DOHH2 (cell line): ENCODE measurements around the gene MIS12.

ENCODE experiments used
- EZH2phosphoT487 ChIP-seq: fragments of 200-600 bp; sonication (generic); IDR thresholded peaks from 2 replicates; pipeline ENCODE4 v1.6.1; 2017; ENCODE audit warnings: borderline replicate concordance, mild to moderate bottlenecking, antibody characterized with exemption, low read length, moderate library complexity, mixed read lengths
- TF ChIP-seq, protein P1 (sequence below): fragments of 200-600 bp; sonication (generic); IDR thresholded peaks from one replicate; pipeline ENCODE4 v1.5.1; 2014; ENCODE audit warnings: antibody characterized with exemption, mild to moderate bottlenecking, low read depth, low read length; ENCODE audit not compliant: poor library complexity, severe bottlenecking

DNA sequence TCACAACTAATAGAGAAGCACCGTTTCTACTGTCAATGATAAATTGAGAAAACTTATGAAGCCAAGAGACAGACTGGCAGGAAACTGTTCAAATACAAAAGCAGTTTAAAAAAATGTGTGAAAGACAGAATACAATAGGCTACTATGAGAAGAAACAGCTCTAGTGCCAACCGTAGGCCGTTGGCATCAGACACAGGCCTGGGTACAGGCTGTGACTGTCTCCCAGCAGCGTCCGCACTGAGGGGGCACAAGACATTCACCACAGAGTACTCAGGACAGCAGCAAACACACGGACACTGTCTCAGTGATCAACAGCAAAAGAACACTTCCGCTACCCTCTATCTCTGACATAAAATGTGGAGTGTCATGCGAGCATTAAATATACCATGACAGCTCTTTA lies 39.6 kb upstream of the MIS12 start:
- TF ChIP-seq, protein P1, sequence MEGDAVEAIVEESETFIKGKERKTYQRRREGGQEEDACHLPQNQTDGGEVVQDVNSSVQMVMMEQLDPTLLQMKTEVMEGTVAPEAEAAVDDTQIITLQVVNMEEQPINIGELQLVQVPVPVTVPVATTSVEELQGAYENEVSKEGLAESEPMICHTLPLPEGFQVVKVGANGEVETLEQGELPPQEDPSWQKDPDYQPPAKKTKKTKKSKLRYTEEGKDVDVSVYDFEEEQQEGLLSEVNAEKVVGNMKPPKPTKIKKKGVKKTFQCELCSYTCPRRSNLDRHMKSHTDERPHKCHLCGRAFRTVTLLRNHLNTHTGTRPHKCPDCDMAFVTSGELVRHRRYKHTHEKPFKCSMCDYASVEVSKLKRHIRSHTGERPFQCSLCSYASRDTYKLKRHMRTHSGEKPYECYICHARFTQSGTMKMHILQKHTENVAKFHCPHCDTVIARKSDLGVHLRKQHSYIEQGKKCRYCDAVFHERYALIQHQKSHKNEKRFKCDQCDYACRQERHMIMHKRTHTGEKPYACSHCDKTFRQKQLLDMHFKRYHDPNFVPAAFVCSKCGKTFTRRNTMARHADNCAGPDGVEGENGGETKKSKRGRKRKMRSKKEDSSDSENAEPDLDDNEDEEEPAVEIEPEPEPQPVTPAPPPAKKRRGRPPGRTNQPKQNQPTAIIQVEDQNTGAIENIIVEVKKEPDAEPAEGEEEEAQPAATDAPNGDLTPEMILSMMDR = no peak
- no peak for TF ChIP-seq EZH2phosphoT487
